Measurements from ENCODE around the gene KCNMA1.

Gene KCNMA1

DNA sequence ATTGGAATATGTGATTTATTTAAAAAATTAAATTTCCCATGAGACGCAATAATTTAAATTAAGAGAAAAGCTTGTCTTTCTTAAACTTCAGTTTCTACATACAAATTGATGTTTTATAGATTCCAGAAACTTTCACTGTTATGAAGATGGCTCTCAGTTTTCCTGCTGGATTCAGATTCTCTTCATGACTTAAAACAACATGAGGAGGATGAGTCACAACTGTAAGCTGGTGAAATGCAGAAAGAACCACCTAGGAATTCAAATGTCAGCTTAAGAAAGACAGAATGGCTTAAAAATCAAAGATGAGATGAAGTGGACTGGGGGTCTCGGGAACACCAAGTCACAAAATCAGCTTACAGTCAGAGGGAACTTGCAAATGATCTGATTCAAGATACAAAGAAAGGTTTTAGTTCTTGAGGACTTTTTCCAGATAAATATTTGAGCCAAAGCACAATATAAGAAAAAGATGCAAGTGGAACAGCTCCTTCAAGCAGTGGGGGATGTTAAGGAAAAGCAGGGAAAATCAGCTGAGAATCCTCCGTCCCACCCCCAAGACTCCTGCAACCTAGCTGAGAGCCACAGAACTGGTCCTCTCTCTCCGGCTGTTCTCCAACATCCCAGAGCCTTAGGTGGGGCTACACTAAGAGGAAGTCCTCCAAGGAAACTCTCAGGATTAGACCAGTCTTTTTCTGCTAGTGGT is 279.8 kb downstream of the KCNMA1 start:
- TF ChIP-seq NFIC (IDR thresholded peaks at IDR 0.05) = no peak
- no peak for TF ChIP-seq ZBTB7A (IDR thresholded peaks at IDR 0.05; ENCODE audit: low read depth)
- TF ChIP-seq CREB1 (IDR thresholded peaks at IDR 0.05; ENCODE audit: low read depth) = no peak
- no peak for TF ChIP-seq YY1 (IDR thresholded peaks at IDR 0.05; ENCODE audit: low read depth)
- TF ChIP-seq TCF12 (IDR thresholded peaks at IDR 0.05; ENCODE audit: low read depth) = no peak
- no peak for TF ChIP-seq EGR1 (IDR thresholded peaks at IDR 0.05)
- TF ChIP-seq EP300 (IDR thresholded peaks at IDR 0.05; ENCODE audit: borderline replicate concordance) = no peak
- TF ChIP-seq TEAD4 (IDR thresholded peaks at IDR 0.05) = no peak
- TF ChIP-seq, protein P1, sequence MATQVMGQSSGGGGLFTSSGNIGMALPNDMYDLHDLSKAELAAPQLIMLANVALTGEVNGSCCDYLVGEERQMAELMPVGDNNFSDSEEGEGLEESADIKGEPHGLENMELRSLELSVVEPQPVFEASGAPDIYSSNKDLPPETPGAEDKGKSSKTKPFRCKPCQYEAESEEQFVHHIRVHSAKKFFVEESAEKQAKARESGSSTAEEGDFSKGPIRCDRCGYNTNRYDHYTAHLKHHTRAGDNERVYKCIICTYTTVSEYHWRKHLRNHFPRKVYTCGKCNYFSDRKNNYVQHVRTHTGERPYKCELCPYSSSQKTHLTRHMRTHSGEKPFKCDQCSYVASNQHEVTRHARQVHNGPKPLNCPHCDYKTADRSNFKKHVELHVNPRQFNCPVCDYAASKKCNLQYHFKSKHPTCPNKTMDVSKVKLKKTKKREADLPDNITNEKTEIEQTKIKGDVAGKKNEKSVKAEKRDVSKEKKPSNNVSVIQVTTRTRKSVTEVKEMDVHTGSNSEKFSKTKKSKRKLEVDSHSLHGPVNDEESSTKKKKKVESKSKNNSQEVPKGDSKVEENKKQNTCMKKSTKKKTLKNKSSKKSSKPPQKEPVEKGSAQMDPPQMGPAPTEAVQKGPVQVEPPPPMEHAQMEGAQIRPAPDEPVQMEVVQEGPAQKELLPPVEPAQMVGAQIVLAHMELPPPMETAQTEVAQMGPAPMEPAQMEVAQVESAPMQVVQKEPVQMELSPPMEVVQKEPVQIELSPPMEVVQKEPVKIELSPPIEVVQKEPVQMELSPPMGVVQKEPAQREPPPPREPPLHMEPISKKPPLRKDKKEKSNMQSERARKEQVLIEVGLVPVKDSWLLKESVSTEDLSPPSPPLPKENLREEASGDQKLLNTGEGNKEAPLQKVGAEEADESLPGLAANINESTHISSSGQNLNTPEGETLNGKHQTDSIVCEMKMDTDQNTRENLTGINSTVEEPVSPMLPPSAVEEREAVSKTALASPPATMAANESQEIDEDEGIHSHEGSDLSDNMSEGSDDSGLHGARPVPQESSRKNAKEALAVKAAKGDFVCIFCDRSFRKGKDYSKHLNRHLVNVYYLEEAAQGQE (IDR thresholded peaks at IDR 0.05; ENCODE audit: low read depth) = no peak
- TF ChIP-seq FOXM1 (IDR thresholded peaks at IDR 0.05; ENCODE audit: borderline replicate concordance, low read depth) = no peak

DNA sequence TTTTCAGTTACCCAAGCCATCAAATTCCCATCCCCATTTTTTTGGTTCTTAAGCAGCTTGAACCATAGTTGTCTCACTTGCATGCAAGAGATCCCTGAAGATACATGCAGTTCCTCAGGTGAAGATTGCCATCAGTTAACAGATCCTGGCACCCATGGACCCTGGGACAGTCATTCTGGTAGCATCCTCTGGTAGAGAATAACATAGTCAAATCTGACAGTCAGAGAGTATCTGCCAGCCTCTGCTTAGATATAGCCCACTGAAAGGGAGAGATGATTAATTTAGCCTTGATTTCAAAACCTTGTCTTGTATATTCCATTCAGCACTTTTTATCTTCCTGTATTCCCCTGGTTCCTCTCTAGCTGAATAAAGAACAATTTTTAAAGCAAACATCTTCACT is 280.4 kb downstream of the KCNMA1 start:
- no peak for TF ChIP-seq NFIC (IDR thresholded peaks at IDR 0.05)
- TF ChIP-seq TEAD4 (IDR thresholded peaks at IDR 0.05) = no peak
- no peak for TF ChIP-seq CEBPB (IDR thresholded peaks at IDR 0.05)
- no peak for TF ChIP-seq FOXM1 (IDR thresholded peaks at IDR 0.05; ENCODE audit: borderline replicate concordance, low read depth)
- TF ChIP-seq ZBTB7A (IDR thresholded peaks at IDR 0.05; ENCODE audit: low read depth) = no peak
- no peak for TF ChIP-seq TCF12 (IDR thresholded peaks at IDR 0.05; ENCODE audit: low read depth)
- TF ChIP-seq, protein P2, sequence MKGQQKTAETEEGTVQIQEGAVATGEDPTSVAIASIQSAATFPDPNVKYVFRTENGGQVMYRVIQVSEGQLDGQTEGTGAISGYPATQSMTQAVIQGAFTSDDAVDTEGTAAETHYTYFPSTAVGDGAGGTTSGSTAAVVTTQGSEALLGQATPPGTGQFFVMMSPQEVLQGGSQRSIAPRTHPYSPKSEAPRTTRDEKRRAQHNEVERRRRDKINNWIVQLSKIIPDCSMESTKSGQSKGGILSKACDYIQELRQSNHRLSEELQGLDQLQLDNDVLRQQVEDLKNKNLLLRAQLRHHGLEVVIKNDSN (IDR thresholded peaks at IDR 0.05) = no peak
- TF ChIP-seq TAF1 (IDR thresholded peaks at IDR 0.05; ENCODE audit: low read depth) = no peak
- TF ChIP-seq CREB1 (IDR thresholded peaks at IDR 0.05; ENCODE audit: low read depth) = no peak
- TF ChIP-seq EP300 (IDR thresholded peaks at IDR 0.05; ENCODE audit: borderline replicate concordance) = no peak
- TF ChIP-seq RAD21 (IDR thresholded peaks at IDR 0.05; ENCODE audit: low read depth) = no peak

DNA sequence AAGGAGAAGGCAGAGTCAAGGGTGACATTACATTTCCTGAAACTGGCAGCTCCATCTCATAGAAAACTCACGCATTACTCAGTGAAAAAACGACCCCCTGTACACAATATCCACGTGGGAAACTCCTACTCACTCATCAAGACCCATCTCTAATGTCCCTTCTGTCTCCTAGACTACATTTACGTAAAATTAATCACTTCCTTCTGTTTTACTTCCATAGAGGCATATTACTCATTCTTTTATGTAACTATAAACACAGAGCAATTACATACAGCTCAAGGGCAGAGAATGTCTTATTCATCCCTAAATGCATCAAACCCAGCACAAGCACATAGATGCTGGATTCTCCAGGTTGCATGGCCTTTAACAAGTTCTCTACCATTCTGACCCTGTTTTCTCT is 281.8 kb downstream of the KCNMA1 start:
- TF ChIP-seq, protein P2 (IDR thresholded peaks at IDR 0.05) = no peak
- TF ChIP-seq TCF12 (IDR thresholded peaks at IDR 0.05; ENCODE audit: low read depth) (no peak), EP300 (IDR thresholded peaks at IDR 0.05; ENCODE audit: borderline replicate concordance) (no peak), NFIC (IDR thresholded peaks at IDR 0.05) (no peak), ZBTB7A (IDR thresholded peaks at IDR 0.05; ENCODE audit: low read depth) (no peak), RAD21 (IDR thresholded peaks at IDR 0.05; ENCODE audit: low read depth) (no peak), TEAD4 (IDR thresholded peaks at IDR 0.05) (no peak), FOXM1 (IDR thresholded peaks at IDR 0.05; ENCODE audit: borderline replicate concordance, low read depth) (no peak), EGR1 (IDR thresholded peaks at IDR 0.05) (no peak), CREB1 (IDR thresholded peaks at IDR 0.05; ENCODE audit: low read depth) (no peak), TAF1 (IDR thresholded peaks at IDR 0.05; ENCODE audit: low read depth) (no peak), CEBPB (IDR thresholded peaks at IDR 0.05) (no peak), YY1 (IDR thresholded peaks at IDR 0.05; ENCODE audit: low read depth) (no peak)
- TF ChIP-seq, protein P3, sequence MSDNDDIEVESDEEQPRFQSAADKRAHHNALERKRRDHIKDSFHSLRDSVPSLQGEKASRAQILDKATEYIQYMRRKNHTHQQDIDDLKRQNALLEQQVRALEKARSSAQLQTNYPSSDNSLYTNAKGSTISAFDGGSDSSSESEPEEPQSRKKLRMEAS (IDR thresholded peaks at IDR 0.05) = no peak
- TF ChIP-seq, protein P1 (IDR thresholded peaks at IDR 0.05; ENCODE audit: low read depth) = no peak

DNA sequence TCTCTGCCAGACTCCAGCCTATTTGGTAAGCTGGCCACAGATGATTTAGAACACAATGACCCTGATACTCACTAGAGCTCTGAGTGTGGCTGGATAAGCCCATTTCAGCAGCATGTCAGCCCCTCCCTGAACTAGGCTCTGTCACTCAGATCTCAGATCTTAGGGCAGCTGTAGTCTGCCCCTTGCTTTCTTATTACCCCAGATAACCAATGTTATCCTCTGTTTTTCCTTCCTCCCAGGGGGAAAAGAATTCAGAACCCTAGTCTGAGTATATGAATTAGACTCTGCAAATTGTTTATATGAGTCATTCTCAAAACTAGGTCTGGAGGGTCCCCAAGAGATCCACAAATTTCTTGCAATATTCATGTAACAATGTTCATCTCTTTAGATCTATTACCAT is 286.2 kb downstream of the KCNMA1 start:
- TF ChIP-seq YY1 (IDR thresholded peaks at IDR 0.05; ENCODE audit: low read depth) (no peak), RAD21 (IDR thresholded peaks at IDR 0.05; ENCODE audit: low read depth) (no peak), ZBTB7A (IDR thresholded peaks at IDR 0.05; ENCODE audit: low read depth) (no peak), CEBPB (IDR thresholded peaks at IDR 0.05) (no peak), TCF12 (IDR thresholded peaks at IDR 0.05; ENCODE audit: low read depth) (no peak), EP300 (IDR thresholded peaks at IDR 0.05; ENCODE audit: borderline replicate concordance) (no peak), TAF1 (IDR thresholded peaks at IDR 0.05; ENCODE audit: low read depth) (no peak), TEAD4 (IDR thresholded peaks at IDR 0.05) (no peak), CREB1 (IDR thresholded peaks at IDR 0.05; ENCODE audit: low read depth) (no peak), NFIC (IDR thresholded peaks at IDR 0.05) (no peak), FOXM1 (IDR thresholded peaks at IDR 0.05; ENCODE audit: borderline replicate concordance, low read depth) (no peak), EGR1 (IDR thresholded peaks at IDR 0.05) (no peak)
- TF ChIP-seq, protein P2 (IDR thresholded peaks at IDR 0.05) = no peak
- TF ChIP-seq, protein P3 (IDR thresholded peaks at IDR 0.05) = no peak
- TF ChIP-seq, protein P1 (IDR thresholded peaks at IDR 0.05; ENCODE audit: low read depth) = no peak

Measured in Ishikawa (cell line).